Activated CD8-positive, alpha-beta memory T cell treated with anti-CD3 and anti-CD28 coated beads, Interleukin-2, amount 50 U/mL, for 1 hour (primary cell): ENCODE data around the gene FBXO47.
"Not testable (repeated sequence)": the region's sequence is repeated elsewhere in the genome, so short reads cannot be mapped to it uniquely, and the experiment has no call there.

Experiments used
- DNase-seq: peaks from one replicate; pipeline ENCODE4 v3.0.0-alpha.2; 2020; ENCODE audit errors: extremely low read depth

The FBXO47 gene

DNA sequence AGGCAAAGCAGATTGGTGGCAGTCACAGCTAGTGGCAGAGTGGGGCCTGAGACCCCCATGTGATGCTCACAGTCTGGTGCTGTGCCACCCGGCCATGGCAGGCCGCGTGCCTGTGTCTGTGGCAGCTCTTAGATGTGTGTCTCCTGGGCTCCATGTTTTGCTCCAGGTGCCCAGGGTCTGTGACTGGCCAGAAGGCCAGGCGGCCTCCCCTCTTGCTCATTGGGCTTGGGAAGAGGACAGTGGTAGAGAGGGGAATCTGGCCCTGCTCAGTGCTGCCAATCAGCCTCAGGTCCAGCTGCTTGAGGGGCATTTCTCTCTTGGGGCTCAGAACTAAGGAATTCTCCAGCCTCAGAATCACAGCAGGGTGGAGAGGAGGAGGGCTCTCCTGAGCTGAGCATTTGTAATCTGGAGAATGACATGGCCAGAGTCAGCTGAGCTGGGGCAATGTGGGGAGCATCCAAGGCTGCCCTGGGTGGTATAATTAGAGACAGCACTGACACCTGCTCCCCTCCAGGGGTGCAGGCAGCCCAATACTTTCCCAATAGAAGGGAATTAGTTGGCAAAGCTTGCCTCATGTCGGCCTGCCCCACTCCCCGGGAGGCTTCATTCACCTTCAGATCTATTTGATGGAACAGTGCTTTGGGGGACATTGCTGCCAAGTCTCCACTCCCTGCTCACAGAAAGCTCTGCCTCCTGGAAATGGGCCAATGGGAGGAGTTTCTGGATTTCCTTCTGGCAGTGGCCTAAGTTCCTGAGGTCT, 44.5 kb downstream of the FBXO47 start:
- DNase-seq, result no peak

DNA sequence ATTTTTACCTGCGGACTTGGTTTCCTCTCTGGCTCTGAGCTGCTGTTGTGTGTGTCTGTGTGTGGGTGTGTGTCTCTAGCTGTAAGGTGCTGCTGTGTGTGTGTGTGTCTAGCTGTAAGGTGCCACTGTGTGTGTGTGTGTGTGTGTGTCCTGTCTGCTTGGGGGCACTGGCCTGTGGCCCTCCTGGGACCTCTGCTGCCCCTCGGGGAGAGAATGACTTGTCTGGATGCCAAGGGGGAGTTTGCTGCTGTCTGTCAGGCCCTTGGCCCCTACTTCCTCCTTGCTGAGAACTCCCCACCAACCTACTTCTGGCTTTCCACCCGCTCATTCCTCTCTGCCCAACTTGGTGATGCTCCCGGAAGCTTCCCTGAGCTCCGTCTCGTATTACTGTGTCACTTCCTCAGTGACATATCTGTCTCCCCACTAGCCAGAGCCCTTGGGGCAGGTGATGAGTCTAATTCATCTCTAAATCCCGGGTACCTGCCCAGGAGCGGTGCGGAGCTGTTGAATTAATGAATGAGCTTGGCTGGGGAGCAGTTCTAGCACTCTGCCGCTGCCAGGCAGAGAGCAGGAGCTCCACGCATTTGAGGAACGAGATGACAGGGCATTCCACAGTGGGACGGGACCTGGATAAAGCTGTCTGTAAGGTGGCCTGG, 45.3 kb downstream of the FBXO47 start:
- DNase-seq, result no peak

DNA sequence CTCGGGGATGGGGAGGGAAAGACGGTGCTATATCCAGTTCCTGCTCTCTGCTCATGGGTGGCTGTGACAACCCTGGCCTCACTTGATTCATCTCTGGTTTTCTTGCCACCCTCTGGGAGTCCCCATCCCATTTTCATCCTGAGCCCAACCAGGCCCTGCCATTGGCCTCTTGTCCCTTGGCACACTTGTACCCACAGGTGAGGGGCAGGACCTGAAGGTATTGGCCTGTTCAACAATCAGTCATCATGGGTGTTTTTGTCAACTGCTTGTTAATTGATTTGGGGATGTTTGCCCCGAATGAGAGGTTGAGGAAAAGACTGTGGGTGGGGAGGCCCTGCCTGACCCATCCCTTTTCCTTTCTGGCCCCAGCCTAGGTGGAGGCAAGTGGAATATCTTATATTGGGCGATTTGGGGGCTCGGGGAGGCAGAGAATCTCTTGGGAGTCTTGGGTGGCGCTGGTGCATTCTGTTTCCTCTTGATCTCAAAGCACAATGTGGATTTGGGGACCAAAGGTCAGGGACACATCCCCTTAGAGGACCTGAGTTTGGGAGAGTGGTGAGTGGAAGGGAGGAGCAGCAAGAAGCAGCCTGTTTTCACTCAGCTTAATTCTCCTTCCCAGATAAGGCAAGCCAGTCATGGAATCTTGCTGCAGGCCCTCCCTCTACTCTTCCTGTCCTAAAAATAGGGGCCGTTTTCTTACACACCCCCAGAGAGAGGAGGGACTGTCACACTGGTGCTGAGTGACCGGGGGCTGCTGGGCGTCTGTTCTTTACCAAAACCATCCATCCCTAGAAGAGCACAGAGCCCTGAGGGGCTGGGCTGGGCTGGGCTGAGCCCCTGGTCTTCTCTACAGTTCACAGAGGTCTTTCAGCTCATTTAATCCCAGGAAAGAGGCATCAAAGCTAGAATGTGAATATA, 46.6 kb downstream of the FBXO47 start:
- no peak for DNase-seq

DNA sequence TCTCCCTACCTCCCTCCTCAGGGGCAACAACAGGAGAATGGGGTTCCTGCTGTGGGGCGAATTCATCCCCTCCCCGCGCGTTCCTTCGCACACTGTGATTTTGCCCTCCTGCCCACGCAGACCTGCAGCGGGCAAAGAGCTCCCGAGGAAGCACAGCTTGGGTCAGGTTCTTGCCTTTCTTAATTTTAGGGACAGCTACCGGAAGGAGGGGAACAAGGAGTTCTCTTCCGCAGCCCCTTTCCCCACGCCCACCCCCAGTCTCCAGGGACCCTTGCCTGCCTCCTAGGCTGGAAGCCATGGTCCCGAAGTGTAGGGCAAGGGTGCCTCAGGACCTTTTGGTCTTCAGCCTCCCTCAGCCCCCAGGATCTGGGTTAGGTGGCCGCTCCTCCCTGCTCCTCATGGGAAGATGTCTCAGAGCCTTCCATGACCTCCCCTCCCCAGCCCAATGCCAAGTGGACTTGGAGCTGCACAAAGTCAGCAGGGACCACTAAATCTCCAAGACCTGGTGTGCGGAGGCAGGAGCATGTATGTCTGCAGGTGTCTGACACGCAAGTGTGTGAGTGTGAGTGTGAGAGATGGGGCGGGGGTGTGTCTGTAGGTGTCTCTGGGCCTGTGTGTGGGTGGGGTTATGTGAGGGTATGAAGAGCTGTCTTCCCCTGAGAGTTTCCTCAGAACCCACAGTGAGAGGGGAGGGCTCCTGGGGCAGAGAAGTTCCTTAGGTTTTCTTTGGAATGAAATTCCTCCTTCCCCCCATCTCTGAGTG, 47.7 kb downstream of the FBXO47 start:
- DNase-seq, result no peak

DNA sequence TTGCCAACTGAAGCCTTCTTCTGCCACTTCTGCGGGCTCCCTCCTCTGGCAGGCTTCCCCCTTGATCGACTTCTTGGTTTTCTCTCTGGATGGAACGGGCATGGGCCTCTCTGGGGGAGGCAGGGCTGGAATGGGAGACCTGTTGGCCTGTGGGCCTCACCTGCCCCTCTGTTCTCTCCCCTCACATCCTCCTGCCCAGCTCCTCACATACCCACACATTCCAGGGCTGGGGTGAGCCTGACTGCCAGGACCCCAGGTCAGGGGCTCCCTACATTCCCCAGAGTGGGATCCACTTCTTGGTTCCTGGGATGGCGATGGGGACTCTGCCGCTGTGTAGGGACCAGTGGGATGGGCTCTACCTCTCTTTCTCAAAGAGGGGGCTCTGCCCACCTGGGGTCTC, 48.3 kb downstream of the FBXO47 start:
- no peak for DNase-seq

DNA sequence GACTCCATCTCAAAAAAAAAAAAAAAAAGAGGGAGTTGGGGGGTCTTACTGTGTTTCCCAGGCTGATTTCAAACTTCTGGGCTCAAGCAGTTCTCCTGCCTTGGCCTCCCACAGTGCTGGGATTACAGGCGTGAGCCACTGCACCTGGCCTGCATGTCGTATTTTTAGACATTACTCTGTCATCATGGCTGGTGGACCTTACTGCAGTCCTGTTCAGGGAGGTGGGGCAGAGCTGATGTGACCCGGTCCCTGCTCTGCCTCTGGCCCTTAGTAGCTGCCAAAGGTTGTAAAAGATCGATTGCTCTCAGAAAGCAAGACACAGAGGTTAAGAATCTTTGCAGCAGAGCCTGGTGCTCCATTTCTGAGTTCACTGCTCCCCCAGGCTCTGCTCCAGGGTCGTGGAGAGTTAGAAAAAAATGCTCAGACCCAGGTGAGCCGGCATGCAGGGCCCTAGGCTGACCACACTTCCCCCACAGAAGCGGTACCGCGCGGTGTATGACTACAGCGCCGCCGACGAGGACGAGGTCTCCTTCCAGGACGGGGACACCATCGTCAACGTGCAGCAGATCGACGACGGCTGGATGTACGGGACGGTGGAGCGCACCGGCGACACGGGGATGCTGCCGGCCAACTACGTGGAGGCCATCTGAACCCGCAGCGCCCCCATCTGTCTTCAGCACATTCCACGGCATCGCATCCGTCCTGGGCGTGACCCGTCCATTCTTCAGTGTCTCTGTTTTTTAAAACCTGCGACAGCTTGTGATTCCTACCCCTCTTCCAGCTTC, 48.9 kb downstream of the FBXO47 start:
- no peak for DNase-seq

DNA sequence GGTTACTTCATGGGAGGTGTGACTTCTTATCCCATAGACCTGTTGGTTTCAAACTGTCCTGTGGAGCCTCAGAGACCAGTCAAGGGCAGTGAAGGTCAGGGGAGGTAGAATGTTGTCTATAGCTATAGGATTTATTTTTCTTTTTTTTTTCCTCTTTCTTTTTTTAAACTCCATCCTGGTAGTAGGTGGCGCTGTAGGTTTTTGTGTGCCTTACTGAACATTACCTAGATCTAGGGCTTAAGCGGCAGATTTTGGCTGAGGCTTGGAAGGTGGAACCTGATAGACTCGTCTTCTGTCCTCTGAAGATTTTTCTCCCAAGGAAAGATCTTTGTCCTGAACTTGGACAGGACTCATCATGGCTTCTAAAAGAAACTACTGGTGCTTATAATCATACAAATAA, 49.9 kb downstream of the FBXO47 start:
- DNase-seq, result no peak

DNA sequence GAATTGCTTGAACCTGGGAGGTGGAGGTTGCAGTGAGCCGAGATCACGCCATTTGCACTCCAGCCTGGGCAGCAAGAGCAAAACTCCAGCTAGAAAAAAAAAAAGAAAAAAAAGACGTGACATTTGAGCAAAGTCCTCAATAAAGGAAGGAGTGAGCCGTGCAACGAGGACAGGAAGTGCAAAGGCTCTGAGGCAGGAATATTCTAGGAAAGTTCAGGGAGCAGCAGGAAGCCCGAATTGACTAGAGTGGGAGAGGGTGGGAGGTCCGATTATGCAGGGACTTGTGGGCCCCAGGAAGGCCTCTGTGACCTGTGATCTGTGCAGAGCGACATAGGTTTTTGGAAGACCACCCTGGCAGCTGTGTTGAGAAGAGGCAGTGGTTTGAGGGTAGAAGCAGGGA, 50.4 kb downstream of the FBXO47 start:
- DNase-seq, result no peak

DNA sequence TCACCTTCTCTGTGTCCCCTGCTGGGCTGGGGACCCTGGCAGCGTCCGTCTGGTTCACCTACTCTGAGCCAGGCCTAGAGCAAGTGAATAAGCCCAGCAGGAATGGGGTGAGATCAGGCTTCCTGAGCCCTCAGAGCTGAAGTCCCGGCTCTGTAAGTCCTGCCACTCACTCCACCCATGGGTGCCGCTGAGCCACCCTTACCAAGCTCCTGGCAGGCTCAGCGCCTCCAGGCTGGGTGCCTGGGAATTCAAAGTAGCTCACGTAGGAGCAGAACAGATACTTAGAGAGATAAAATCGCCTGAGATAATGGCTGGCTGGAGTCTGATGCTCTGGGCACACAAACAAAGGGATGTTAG, 51.6 kb downstream of the FBXO47 start:
- DNase-seq, result no peak

DNA sequence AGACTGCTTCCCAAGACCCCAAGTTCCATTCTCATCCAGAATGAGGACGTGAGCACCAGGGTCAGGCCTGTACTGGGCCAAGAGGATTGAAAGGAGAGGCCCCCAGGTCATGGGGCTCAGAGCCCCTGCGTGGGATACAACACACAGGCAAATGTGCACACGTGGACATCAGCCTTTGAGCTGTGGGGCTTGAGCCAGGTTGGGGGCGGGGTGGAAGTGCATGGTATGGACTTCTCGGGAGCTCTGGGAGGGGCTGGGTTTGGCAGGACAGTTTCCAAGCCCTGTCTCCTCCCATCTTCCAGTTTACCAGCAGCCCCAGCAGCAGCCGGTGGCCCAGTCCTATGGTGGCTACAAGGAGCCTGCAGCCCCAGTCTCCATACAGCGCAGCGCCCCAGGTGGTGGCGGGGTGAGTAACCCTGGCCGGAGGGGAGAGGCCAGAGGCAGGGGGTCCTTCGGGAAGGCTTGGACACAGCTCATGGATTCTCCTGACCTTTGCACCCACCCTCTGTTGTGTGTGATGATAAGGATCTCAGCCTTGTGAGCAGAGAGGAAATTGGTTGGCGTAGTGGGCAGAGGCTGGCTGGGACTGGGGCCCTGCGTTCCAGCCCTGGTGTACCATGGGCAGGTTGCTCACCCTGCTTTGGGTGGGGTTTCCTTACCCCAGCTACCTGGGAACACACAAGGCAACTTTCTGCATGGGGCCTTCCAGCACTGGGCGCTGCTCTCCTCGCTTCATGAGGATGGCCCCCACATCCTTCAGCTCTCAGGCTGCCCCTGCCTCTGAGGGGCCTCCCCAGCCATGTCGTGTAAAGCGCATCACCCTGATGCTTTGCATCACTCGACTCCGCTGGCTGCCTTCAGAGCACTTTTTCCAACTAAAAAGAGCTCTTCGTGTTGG, 52.2 kb downstream of the FBXO47 start:
- no peak for DNase-seq

DNA sequence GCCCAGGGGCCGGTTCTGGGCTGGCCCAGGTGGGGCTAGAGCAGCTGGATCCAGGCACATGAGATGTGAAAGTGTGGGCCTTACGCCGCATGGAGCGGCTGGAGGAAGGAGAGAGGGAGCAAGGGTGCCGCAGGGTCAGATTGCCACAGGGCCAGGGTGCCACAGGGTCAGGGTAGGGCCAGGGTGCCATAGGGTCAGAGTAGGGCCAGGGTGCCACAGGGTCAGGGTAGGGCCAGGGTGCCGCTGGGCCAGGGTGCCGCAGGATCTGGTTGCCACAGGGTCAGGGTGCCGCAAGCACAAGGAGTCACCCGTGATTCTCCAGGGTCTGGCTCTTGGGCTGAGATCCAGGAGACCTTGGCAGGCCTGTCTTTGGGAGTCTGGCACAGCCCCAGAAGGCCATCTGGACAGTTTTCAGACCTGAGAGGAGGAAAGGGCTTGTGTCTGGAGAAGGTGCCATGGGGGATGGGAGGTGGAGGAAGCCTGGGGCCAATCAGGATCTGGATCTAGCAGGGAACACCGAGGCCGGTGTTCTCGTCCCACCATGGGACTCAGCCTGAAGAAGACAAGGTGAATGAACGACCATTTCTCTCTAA, 54.9 kb downstream of the FBXO47 start:
- DNase-seq, result no peak

DNA sequence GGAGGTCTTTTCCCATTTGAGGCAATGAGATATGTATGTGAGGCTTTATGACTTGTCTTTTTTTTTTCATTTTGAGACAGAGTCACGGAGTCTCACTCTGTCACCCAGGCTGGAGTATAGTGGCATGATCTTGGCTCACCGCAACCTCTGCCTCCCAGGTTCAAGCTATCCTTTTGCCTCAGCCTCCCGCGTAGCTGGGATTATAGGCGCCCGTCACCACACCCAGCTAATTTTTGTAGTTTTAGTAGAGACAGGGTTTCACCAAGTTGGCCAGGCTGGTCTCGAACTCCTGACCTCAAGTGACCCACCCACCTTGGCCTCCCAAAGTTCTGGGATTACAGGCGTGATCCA, 55.5 kb downstream of the FBXO47 start:
- DNase-seq, result not testable (repeated sequence)

DNA sequence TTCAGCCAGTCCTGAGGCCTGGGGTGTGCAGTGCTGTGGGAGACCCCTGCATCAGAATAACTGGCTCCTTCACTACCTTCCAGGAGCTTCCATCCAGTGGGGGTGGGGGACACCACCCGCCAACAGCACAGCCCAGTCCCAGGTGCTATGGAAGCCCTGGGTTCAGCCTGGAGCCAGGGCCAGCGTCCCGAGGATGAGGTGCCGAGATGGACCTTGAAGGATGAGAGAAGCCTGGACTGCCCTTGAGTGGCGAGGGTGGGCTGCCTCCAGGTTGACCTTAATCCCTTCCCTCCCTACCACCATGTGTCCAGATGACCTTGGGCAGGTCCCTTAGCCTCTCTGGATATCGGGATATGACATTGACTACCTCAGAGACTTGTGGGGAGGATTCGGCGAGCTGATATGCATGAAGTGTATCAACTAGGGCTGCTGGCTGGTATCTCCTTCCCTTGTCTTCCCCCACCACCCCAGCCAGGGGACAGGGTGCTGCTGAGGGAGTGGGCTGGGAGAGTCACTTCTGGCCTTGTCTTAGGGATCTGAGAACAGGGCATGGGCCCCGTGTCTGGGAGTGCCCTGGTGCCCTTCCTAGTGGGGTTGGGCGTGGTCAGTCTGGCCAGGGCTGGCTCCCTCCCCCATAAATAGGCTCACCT, 56.0 kb downstream of the FBXO47 start:
- DNase-seq, result no peak

DNA sequence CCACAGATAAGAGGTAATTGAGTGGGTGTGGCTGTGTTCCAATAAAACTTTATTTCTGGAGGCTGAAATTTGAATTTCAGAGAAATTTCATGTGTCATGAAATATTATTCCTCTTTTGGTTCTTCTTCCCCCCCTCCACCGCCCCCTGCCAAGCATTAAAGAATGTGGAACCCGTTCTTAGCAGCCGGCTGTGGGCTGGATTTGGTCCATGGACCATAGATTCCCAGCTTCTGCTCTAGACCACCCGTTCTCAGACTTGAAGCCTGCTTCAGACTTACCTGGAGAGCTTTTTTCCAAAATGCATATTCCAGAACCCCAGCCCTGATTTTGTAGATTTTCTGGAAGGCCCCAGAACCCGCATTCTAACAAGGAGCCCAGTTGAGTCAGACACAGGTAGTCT, 56.9 kb downstream of the FBXO47 start:
- DNase-seq, result no peak

DNA sequence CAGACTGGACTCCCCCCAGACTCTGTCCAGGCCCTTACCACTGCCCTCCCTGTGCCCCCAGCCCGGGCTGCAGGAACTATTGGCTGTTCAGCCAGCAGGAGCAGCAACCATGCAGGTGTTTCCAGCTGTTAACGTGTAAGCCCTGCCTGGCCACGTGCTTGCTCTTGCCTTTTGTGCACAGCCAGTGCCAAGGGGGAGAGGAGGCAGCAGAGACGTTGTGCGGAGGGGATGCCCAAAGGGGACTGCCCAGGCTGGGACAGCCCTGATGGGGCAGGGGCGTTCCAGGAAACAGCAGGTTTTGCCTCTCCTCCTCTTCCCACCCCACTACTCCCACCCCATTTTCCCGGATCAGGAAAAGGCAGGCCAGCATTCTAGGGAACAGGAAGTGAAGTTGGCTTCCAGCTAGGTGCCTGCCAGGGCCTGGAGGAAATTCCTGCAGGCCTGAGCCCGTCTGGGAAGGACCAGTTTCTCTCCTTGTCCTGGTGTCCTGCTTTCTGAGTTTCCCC, 58.5 kb downstream of the FBXO47 start:
- DNase-seq, result no peak

DNA sequence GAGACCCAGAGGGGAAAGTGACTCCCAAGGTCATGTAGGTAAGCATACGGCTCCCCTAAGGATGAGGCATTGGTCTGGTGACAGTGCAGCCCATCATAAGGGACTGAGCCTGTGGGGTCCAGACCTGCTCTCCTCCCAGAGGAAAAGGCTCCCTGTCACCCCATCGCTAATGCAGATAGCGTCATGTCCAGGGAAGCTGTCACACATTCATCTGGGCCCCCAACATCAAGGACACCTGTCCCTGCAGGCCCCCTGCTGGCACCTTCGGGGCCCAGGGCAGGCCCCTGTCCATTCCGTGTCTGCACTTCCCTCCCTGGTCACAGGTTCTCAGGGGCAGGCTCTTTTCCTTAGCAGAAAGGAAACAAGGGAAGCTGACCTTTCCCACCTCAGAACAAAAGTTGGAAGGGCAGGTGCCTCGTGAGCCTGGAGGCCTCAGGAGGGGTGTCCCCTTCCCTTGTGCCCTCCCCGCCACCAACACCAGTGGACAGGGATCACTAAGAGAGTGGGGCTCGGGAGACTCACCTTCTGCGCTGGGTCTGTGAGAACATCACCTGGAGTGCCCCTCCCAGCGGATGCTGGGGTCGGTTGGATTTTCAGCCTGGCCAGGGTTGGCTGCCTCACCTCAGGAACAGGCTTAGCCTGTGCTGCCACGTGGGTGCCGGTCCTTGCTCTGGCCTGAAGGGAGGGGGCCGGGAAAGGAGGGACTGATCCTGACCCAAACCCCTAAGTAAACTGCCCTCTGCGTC, 59.1 kb downstream of the FBXO47 start:
- no peak for DNase-seq

DNA sequence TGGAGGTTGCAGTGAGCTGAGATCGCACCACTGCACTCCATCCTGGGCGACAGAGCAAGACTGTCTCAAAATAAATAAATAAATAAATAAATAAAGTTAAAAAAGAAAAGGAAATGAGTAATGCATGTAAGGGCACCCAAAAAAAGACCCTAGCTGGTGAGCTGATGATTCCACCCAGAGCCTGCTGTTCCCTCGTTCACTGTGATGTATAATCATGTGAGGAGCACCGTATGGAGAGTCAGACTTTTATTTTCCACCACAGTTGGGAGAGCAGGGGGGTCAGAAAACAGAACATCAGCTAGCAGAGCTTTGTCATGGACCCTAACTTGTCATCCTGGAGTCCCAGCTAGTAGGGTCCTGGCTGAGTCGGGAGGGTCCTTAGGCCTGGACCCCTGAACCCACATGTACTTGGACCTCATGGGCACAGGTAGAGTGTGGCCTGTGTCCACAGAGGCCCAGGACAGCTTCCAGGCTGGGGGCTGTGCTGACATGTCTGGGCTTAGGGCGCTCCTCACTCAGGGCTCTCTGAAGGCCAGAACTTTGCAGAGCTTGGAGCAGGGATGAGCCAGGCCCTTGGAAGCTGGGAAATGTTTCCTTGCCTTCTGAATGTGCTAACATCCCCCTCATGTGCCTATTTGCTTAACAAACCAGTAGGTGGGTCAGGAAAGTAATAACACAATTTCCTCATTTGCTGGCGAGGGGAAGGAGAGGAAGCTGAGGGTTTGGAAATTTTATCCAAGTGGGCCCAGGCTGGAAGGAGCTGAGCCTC, 60.6 kb downstream of the FBXO47 start:
- no peak for DNase-seq

DNA sequence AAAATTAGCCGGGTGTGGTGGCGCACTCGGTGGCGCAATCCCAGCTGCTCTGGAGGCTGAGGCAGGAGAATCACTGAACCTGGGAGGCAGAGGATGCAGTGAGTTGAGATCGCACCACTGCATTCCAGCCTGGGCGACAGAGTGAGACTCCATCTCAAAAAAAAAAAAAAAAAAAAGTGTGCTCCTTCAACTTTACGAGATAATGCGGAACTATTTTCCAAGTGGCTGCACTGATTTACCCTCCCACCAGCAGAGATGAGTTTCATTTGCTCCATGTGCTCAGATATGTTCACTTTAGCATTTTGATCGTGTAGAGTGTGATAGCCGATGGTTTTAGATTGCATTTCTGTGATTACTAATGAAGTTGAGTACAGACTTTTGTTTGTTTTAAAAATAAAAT, 61.8 kb downstream of the FBXO47 start:
- DNase-seq, result no peak
